Measurements from ENCODE around the gene ARHGAP22.

DNA sequence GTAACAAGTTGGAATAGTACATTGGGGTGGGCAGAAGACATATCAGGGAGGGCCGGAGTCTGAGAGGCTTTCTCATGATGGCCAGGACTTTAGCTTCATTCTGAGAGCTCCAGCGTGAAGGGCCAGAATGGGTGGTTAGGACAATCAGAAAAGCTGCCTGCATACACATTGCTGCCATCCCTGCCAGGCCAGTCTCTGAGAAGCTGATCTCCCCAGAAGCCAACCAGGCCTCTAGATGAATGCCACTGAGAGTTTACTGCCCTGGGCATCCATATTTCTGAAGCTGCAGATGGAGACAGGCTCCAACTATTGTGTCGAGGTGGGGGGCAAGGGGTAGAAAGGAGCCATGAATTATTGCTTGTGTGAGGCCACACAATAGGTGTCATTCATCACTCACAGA, 32.0 kb upstream of the ARHGAP22 start:
- TF ChIP-seq CTCF (IDR thresholded peaks at IDR 0.05; ENCODE audit: low read depth, low read length, missing input control): no peak
- TF ChIP-seq HNF4G (IDR thresholded peaks at IDR 0.05): no peak
- no peak for TF ChIP-seq EGR1 (IDR thresholded peaks at IDR 0.05; ENCODE audit: low read depth in 2 of 2)
- no peak for TF ChIP-seq GABPA (IDR thresholded peaks at IDR 0.05 in 1 of 2, conservative IDR thresholded peaks at IDR 0.05 in 1 of 2)
- TF ChIP-seq, protein P1, sequence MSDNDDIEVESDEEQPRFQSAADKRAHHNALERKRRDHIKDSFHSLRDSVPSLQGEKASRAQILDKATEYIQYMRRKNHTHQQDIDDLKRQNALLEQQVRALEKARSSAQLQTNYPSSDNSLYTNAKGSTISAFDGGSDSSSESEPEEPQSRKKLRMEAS (IDR thresholded peaks at IDR 0.05): no peak
